H1 (cell line): ENCODE data around the gene TBX2.

Source experiments
- CTCF ChIP-seq, 3 experiments: IDR thresholded peaks; 1 replicate in 2 of 3; 2 replicates in 1 of 3; pipeline versions ENCODE4 v1.5.1 to v1.6.1; 2011; ENCODE audit warnings: low read length in 3 of 3, mild to moderate bottlenecking in 3 of 3, inconsistent platforms in 2 of 3, low read depth in 1 of 3, moderate library complexity in 1 of 3; ENCODE audit not compliant: insufficient read depth in 1 of 3; ENCODE audit errors: control extremely low read depth in 1 of 3
- EZH2 ChIP-seq: fragments of 200-600 bp; sonication (generic); IDR thresholded peaks from 2 replicates; pipeline ENCODE4 v1.7.1; 2012; ENCODE audit warnings: low read depth, mild to moderate bottlenecking, moderate library complexity, low read length, inconsistent platforms; ENCODE audit not compliant: severe bottlenecking
- JUN ChIP-seq: IDR thresholded peaks from 2 replicates; pipeline ENCODE4 v1.6.1; 2011; ENCODE audit warnings: low read depth, mild to moderate bottlenecking, improper control_type of control experiment, low read length
- MAX ChIP-seq: IDR thresholded peaks from 2 replicates; pipeline ENCODE4 v1.6.1; 2012; ENCODE audit warnings: inconsistent platforms
- SP1 ChIP-seq: IDR thresholded peaks from 2 replicates; pipeline ENCODE4 v1.6.1; 2011; ENCODE audit warnings: low read depth, low read length
- TF ChIP-seq, protein P1 (sequence below): IDR thresholded peaks from 2 replicates; pipeline ENCODE4 v1.6.1; 2011; ENCODE audit warnings: low read length, improper control_type of control experiment

- TF ChIP-seq EZH2: no peak
- no peak for TF ChIP-seq MAX
- TF ChIP-seq CTCF (IDR thresholded peaks at IDR 0.05; ENCODE audit: control extremely low read depth in 1 of 3, insufficient read depth in 1 of 3, low read depth in 1 of 3, low read length in 3 of 3): no peak
- TF ChIP-seq JUN: no peak
- TF ChIP-seq SP1: no peak
- TF ChIP-seq, protein P1, sequence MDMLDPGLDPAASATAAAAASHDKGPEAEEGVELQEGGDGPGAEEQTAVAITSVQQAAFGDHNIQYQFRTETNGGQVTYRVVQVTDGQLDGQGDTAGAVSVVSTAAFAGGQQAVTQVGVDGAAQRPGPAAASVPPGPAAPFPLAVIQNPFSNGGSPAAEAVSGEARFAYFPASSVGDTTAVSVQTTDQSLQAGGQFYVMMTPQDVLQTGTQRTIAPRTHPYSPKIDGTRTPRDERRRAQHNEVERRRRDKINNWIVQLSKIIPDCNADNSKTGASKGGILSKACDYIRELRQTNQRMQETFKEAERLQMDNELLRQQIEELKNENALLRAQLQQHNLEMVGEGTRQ: no peak
These were observed 20.8 kb upstream of the TBX2 start for GRCh38 chr17:61378658-61379456.
